DND-41 (cell line): ENCODE measurements around the gene LHX4.

Experiments used
- ATAC-seq: fragments of 200-7000 bp; cut with Tn5 transposase; 3 replicates; pipeline ENCODE4 v1.9.1; 2021; ENCODE audit warnings: low read depth; ENCODE audit not compliant: insufficient read depth
- DNase-seq: peaks from one replicate; pipeline ENCODE4 v3.0.0-alpha.2; 2020
- H2AFZ ChIP-seq: 2 replicates; pipeline ENCODE4 v1.6.0; 2012; ENCODE audit warnings: low read depth, low read length
- H3K27ac ChIP-seq: 2 replicates; pipeline ENCODE4 v1.5.1; 2012; ENCODE audit warnings: low read length, inconsistent platforms
- H3K27me3 ChIP-seq: fragments of 200-600 bp; sonication (generic); 2 replicates; pipeline ENCODE4 v1.6.0; 2012; ENCODE audit warnings: low read length, mild to moderate bottlenecking, inconsistent platforms; ENCODE audit not compliant: insufficient read depth, poor library complexity
- H3K36me3 ChIP-seq: 2 replicates; pipeline ENCODE4 v1.5.1; 2012; ENCODE audit warnings: low read length, inconsistent platforms; ENCODE audit not compliant: insufficient read depth
- H3K4me1 ChIP-seq: 2 replicates; pipeline ENCODE4 v1.5.1; 2012; ENCODE audit warnings: mild to moderate bottlenecking, low read length; ENCODE audit not compliant: insufficient read depth
- H3K4me2 ChIP-seq: 2 replicates; pipeline ENCODE4 v1.6.0; 2012; ENCODE audit warnings: mild to moderate bottlenecking, moderate library complexity, low read length, inconsistent platforms; ENCODE audit not compliant: insufficient read depth
- H3K4me3 ChIP-seq, 2 experiments: fragments of 200-600 bp in 1 of 2; shearing (Covaris generic) in 1 of 2; 2 replicates each; pipeline ENCODE4 v1.5.1; 2012 to 2016; ENCODE audit warnings: inconsistent platforms in 2 of 2, low read length in 2 of 2, mild to moderate bottlenecking in 2 of 2, low read depth in 1 of 2, moderate library complexity in 1 of 2
- H3K79me2 ChIP-seq: 2 replicates; pipeline ENCODE4 v1.6.0; 2012; ENCODE audit warnings: low read length, inconsistent platforms; ENCODE audit not compliant: insufficient read depth
- H3K9ac ChIP-seq: 2 replicates; pipeline ENCODE4 v1.6.0; 2012; ENCODE audit warnings: low read depth, mild to moderate bottlenecking, inconsistent platforms, low read length, moderate library complexity
- H3K9me3 ChIP-seq: 2 replicates; pipeline ENCODE4 v1.5.1; 2012; ENCODE audit warnings: low read length, moderate library complexity, mild to moderate bottlenecking, inconsistent platforms; ENCODE audit not compliant: insufficient read depth, severe bottlenecking
- H4K20me1 ChIP-seq: 2 replicates; pipeline ENCODE4 v1.6.0; 2012; ENCODE audit warnings: low read length; ENCODE audit not compliant: insufficient read depth
- CTCF ChIP-seq: IDR thresholded peaks from 2 replicates; pipeline ENCODE4 v1.5.1; 2012; ENCODE audit warnings: borderline replicate concordance, low read length, moderate library complexity, mild to moderate bottlenecking; ENCODE audit not compliant: poor library complexity, severe bottlenecking; ENCODE audit errors: extremely low read depth
- EZH2 ChIP-seq: IDR thresholded peaks from 3 replicates; pipeline ENCODE4 v1.6.1; 2012; ENCODE audit warnings: borderline replicate concordance, low read depth, mild to moderate bottlenecking, moderate library complexity, low read length, inconsistent platforms; ENCODE audit not compliant: severe bottlenecking

The LHX4 gene

GRCh38 chr1:180270530-180271271 lies 40.6 kb downstream of the LHX4 start:
- Histone ChIP-seq H3K4me3 (no peak overlapping the region), H2AFZ (no peak overlapping the region), H3K27me3 (no peaks in the 10 kb centered on the region), H3K79me2 (no peaks in the 10 kb centered on the region), H4K20me1 (no peaks in the 10 kb centered on the region), H3K9me3 (no peaks in the 10 kb centered on the region), H3K4me1 (no peaks in the 10 kb centered on the region), H3K27ac (no peak overlapping the region), H3K4me2 (no peak overlapping the region), H3K9ac (no peak overlapping the region), H3K36me3 (peaks cover 21% of the 10 kb centered on the region; the same call in 1 of the 2 replicates)
- no peak for TF ChIP-seq CTCF
- TF ChIP-seq EZH2: no peak
- no peak for DNase-seq
- ATAC-seq: no peak

- Histone ChIP-seq H3K36me3 (peaks cover 21% of the 10 kb centered on the region; the same call in 1 of the 2 replicates), H3K9me3 (no peaks in the 10 kb centered on the region), H3K27ac (no peak overlapping the region), H3K9ac (no peak overlapping the region), H3K4me3 (no peak overlapping the region), H3K4me2 (no peak overlapping the region), H3K79me2 (no peaks in the 10 kb centered on the region), H3K27me3 (no peaks in the 10 kb centered on the region), H3K4me1 (no peaks in the 10 kb centered on the region), H2AFZ (no peak overlapping the region), H4K20me1 (no peaks in the 10 kb centered on the region)
- DNase-seq (no peak), ATAC-seq (peak; percentile 20; the same call in 1 of the 3 replicates)
- TF ChIP-seq CTCF: no peak
- TF ChIP-seq EZH2: no peak
These were observed 41.5 kb downstream of the LHX4 start for GRCh38 chr1:180271272-180272255.

GRCh38 chr1:180272395-180272794 lies 42.3 kb downstream of the LHX4 start:
- H4K20me1 ChIP-seq: no peaks in the 10 kb centered on the region
- no peak overlapping the region for H3K4me3 ChIP-seq
- H3K36me3 ChIP-seq: peaks cover 21% of the 10 kb centered on the region; the same call in 1 of the 2 replicates
- no peak overlapping the region for H2AFZ ChIP-seq
- H3K4me2 ChIP-seq: no peak overlapping the region
- no peak for TF ChIP-seq EZH2
- H3K9me3 ChIP-seq: no peaks in the 10 kb centered on the region
- H3K79me2 ChIP-seq: no peaks in the 10 kb centered on the region
- ATAC-seq (no peak), DNase-seq (no peak)
- no peaks in the 10 kb centered on the region for H3K4me1 ChIP-seq
- H3K27me3 ChIP-seq: no peaks in the 10 kb centered on the region
- H3K27ac ChIP-seq: no peak overlapping the region
- no peak overlapping the region for H3K9ac ChIP-seq

- Histone ChIP-seq H4K20me1 (no peaks in the 10 kb centered on the region), H3K9me3 (no peaks in the 10 kb centered on the region), H3K4me1 (no peaks in the 10 kb centered on the region), H3K36me3 (peaks cover 28% of the 10 kb centered on the region; the same call in 1 of the 2 replicates), H3K79me2 (no peaks in the 10 kb centered on the region), H3K4me2 (no peak overlapping the region), H3K27me3 (no peaks in the 10 kb centered on the region), H2AFZ (no peak overlapping the region), H3K9ac (no peak overlapping the region), H3K27ac (no peak overlapping the region), H3K4me3 (no peak overlapping the region)
- no peak for TF ChIP-seq CTCF
- TF ChIP-seq EZH2: no peak
- DNase-seq: no peak
- no peak for ATAC-seq
These were observed 43.0 kb downstream of the LHX4 start for GRCh38 chr1:180273066-180273465.
